ENCODE measurements around the gene DGKQ.

The DGKQ gene

DNA sequence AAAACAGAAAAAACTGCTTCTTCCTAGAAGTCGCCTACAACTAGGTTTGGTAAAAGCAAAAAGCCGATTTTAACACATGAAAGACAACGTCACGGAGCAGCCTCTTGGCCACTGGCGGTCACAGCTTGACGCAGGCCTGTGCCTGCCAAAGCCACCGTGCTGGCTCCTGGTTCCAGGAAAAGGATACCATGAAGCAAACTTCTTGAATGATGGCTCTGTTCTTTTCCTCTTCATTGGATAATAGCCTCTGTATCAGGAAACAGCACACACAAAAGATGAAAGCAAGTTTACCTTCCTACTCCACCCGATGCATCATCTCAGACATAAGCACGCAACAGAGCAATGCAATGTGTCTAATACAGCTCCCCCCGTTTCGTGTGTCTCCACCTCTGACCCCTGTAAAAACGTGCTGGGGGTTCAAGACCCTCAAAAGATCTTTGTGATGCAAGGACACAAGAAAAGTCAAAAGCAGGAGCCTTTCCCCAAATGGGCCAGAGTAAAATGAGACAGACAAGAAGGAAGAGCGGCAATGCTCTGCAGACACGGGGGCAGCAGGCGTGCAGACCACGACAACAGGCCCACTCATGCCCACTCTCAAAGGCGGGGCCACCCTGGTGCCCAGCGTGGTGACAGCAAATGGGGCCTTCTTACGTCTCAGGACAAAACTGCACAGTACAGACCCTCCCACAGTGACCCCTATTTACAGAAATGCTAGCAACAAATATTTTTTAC, 60.7 kb downstream of the DGKQ start:
- H3K4me3 ChIP-seq (ENCODE audit: low read depth, low read length), result no peak overlapping the region
- DNase-seq (ENCODE audit: low read depth), result no peak

GRCh38 chr4:911871-912490, 61.4 kb downstream of the DGKQ start:
- DNase-seq (ENCODE audit: low read depth), result no peak
- no peak overlapping the region for H3K4me3 ChIP-seq (ENCODE audit: low read depth, low read length)

GRCh38 chr4:911221-911751, 62.1 kb downstream of the DGKQ start:
- H3K4me3 ChIP-seq (ENCODE audit: low read depth, low read length), result no peak overlapping the region

DNA sequence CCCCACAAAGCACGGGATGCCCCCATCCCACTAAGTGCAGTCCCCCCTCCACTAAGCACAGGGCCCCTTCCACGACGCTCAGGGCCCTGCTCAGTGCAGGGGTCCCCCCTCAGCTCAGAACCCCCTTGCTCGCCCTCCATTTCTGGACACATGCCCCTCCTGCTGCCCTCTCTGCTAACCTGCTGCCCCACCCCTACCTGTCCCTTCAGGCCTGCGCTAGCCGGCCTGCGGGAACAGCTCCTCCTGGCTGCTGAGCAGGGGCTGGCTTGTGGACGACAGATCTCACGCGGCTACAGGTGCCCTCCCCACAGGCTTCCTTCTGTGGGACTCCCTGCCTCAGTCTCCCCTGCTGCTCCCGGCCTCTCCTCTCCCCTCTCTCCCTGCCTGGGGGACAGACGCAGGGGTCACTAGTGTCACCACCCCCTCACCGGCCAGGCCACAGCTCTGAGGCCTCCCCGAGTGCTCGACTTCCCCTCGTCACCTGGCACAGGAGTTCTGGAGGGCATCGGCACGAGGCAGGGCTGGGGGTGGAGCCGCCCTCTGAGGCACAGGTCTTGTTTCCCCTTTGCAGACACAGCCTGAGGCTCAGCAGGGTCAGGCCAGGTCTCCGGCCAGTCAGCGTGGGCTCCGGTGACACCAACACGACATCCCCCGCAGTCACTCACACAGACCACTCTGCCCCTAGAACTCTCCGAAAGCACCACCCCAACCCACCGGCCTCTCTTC, 62.8 kb downstream of the DGKQ start:
- H3K4me3 ChIP-seq (ENCODE audit: low read depth, low read length), result no peak overlapping the region

More at GRCh38 chr4:911221-911751, 62.1 kb downstream of the DGKQ start:
- no peak for DNase-seq (ENCODE audit: low read depth)

DNA sequence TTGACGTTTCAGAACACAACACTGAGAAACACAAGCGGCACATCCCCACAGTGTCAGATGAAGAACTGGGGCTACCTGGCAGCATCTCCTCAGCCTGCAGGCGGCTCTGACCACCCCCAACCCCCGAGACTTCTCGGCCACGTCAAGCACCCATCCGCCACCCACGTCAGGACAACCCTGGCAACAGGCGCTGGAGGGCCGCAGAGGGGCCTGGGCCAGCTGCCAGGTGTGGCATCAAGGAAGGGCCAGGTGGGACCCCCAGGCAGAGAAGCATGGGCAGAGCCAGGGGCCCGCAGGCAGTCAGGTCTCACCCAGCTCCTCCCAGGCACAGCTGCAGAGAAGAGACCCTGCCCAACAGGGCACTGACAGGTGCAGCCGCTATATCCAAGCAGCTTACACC, 63.5 kb downstream of the DGKQ start:
- DNase-seq (ENCODE audit: low read depth), result no peak
- H3K4me3 ChIP-seq (ENCODE audit: low read depth, low read length), result no peak overlapping the region

More for the DNA sequence above, 62.8 kb downstream of the DGKQ start:
- DNase-seq (ENCODE audit: low read depth), result no peak

DNA sequence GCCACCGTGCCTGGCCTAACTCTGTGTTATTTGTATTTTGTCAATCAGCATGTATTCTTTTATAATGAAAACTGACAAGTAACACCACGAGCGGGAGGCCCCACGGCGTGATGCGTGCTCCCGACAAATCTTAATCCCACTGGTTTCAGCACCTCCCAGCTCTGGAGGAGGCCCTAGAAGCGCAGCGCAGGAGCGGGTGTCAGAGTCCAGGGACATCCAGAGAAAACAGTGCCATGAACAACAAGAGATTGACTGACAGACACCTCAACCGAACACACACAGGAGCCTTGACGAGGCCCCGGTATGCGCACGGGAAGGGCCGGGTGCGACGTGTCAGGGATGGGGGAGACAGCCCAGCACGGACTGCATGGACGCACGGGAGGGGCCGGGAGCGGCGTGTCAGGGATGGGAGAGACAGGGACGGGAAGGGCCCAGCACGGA, 64.2 kb downstream of the DGKQ start:
- DNase-seq (ENCODE audit: low read depth), result no peak

More for the DNA sequence above, 64.2 kb downstream of the DGKQ start:
- H3K4me3 ChIP-seq (ENCODE audit: low read depth, low read length), result no peak overlapping the region
